Measurements from ENCODE around the gene UBE2F. TPM values are rescaled to one million over a fixed set of nuclear protein-coding genes. Genes with fewer than 3 reads are reported as not detected.

UBE2F gene
- polyA plus RNA-seq, 2 of the 4 experiments (the other 2 are of a cell fraction), result 49.7 to 81.1 TPM

- peaks cover 17% of the 10 kb centered on the region for H3K9me3 ChIP-seq
- WGBS (ENCODE audit: missing lambda C conversion rate), result 37% methylated on average over 15 of the region's 15 CpGs
- H3K4me3 ChIP-seq, result peak overlapping the region; percentile 77
- H3K4me2 ChIP-seq, result peak overlapping the region; percentile 72
- peak overlapping the region; percentile 52 to 82 for H3K27ac ChIP-seq
- DNase-seq (ENCODE audit: low read depth in 1 of 2, low spot score in 1 of 2), result no peak
- no peak for FAIRE-seq
- ChIA-PET CTCF (no interaction called here), POLR2A (no interaction called here)
- TF ChIP-seq ZSCAN20 (CRISPR knock-in tag; IDR thresholded peaks at IDR 0.05), result no peak
- H3K4me1 ChIP-seq, result peaks cover 10% of the 10 kb centered on the region
- ATAC-seq, result peak; percentile 82 to 87; a peak in 5 of 6 replicates
Observed at GRCh38 chr2:237966250-237966564, 607 bp upstream of the UBE2F start.

GRCh38 chr2:237967463-237967951 is 693 bp downstream of the UBE2F start:
- Histone ChIP-seq H3K4me1 (peaks cover 10% of the 10 kb centered on the region), H3K9me3 (peaks cover 7% of the 10 kb centered on the region), H3K4me3 (peak overlapping the region; percentile 77), H3K27ac (peak overlapping the region; percentile 85 to 96), H3K4me2 (peak overlapping the region; percentile 100)
- peak in 1 of 2 experiments; percentile 25 for DNase-seq (ENCODE audit: low read depth in 1 of 2, low spot score in 1 of 2)
- POLR2A ChIA-PET, result interaction anchor here (1.1 kb wide), 1 partner anchor 93 kb away, joined by 3 read pairs; the partner anchor contains the start of gene SCLY
- 2% methylated on average over 12 of the region's 32 CpGs for WGBS (ENCODE audit: missing lambda C conversion rate)
- TF ChIP-seq TFCP2L1 (CRISPR knock-in tag; IDR thresholded peaks at IDR 0.05) (no peak), CHD4 (IDR thresholded peaks at IDR 0.05; ENCODE audit: borderline replicate concordance) (no peak), HOXB13 (CRISPR knock-in tag; IDR thresholded peaks at IDR 0.05; ENCODE audit: low read depth) (no peak), RFX5 (IDR thresholded peaks at IDR 0.05) (no peak), RARB (CRISPR knock-in tag; IDR thresholded peaks at IDR 0.05) (no peak), MAZ (IDR thresholded peaks at IDR 0.05; ENCODE audit: borderline replicate concordance, low read depth, low read length) (no peak), E2F6 (IDR thresholded peaks at IDR 0.05; ENCODE audit: borderline replicate concordance, low read depth) (no peak), CBX8 (IDR thresholded peaks at IDR 0.05) (no peak), CTCF (IDR thresholded peaks at IDR 0.05) (no peak), GATA3 (IDR thresholded peaks at IDR 0.05; ENCODE audit: borderline replicate concordance) (no peak), ZC3H11A (IDR thresholded peaks at IDR 0.05) (no peak), PHF8 (IDR thresholded peaks at IDR 0.05; ENCODE audit: borderline replicate concordance, low read depth) (no peak), ELK1 (IDR thresholded peaks at IDR 0.05; ENCODE audit: low read depth, low read length) (no peak), HOXA7 (CRISPR knock-in tag; IDR thresholded peaks at IDR 0.05) (no peak), MAX (IDR thresholded peaks at IDR 0.05) (no peak), JUNB (IDR thresholded peaks at IDR 0.05) (no peak), ESRRA (IDR thresholded peaks at IDR 0.05; ENCODE audit: borderline replicate concordance, low read length) (no peak), SMC3 (IDR thresholded peaks at IDR 0.05) (no peak), EHF (CRISPR knock-in tag; IDR thresholded peaks at IDR 0.05) (no peak), FOSB (CRISPR knock-in tag; IDR thresholded peaks at IDR 0.05) (no peak)
- FAIRE-seq, result no peak
- 0 out of 6 replicates have a peak, but pooled peaks of 1 of the 2 experiments have one; percentile 21 for ATAC-seq
- CTCF ChIA-PET, result interaction anchor here (1.9 kb wide), 1 partner anchor 222 kb away, joined by 4 read pairs; no protein-coding TSS in a partner anchor

All from A549 (cell line).